DOHH2 (cell line): ENCODE measurements around the gene LRRC4C.

Experiments used
- H3F3A ChIP-seq: fragments of 200-600 bp; sonication (generic), shearing (Covaris generic); 2 replicates; pipeline ENCODE4 v1.6.0; 2016; ENCODE audit warnings: antibody characterized with exemption, mild to moderate bottlenecking; ENCODE audit not compliant: control insufficient read depth, insufficient read depth
- H3K27ac ChIP-seq: fragments of 200-600 bp; sonication (generic); 2 replicates; pipeline ENCODE4 v1.5.1; 2014; ENCODE audit warnings: low read depth, mild to moderate bottlenecking, low read length, moderate library complexity
- H3K27me3 ChIP-seq: fragments of 200-600 bp; sonication (generic); 2 replicates; pipeline ENCODE4 v1.6.1; 2014; ENCODE audit warnings: mild to moderate bottlenecking, low read length, mixed read lengths; ENCODE audit not compliant: control insufficient read depth
- H3K36me3 ChIP-seq: fragments of 200-600 bp; sonication (generic); 2 replicates; pipeline ENCODE4 v1.6.1; 2014; ENCODE audit warnings: mild to moderate bottlenecking, low read length, moderate library complexity, mixed read lengths; ENCODE audit not compliant: control insufficient read depth
- H3K4me1 ChIP-seq: fragments of 200-600 bp; sonication (generic); 2 replicates; pipeline ENCODE4 v1.6.1; 2014; ENCODE audit warnings: mild to moderate bottlenecking, low read length, mixed read lengths; ENCODE audit not compliant: control insufficient read depth
- H3K4me2 ChIP-seq: fragments of 200-600 bp; sonication (generic); 2 replicates; pipeline ENCODE4 v1.6.0; 2014; ENCODE audit warnings: mild to moderate bottlenecking, low read length, moderate library complexity
- H3K4me3 ChIP-seq: fragments of 200-600 bp; sonication (generic); 2 replicates; pipeline ENCODE4 v1.5.1; 2014; ENCODE audit warnings: mild to moderate bottlenecking, low read length, mixed read lengths
- H3K79me2 ChIP-seq: fragments of 200-600 bp; sonication (generic); 2 replicates; pipeline ENCODE4 v1.6.1; 2014; ENCODE audit warnings: mild to moderate bottlenecking, low read length, mixed read lengths; ENCODE audit not compliant: control insufficient read depth
- H3K9me2 ChIP-seq: fragments of 200-600 bp; sonication (generic); replicated peaks from 2 replicates; pipeline ENCODE4 v1.6.1; 2014; ENCODE audit warnings: mild to moderate bottlenecking, low read length, mixed read lengths; ENCODE audit not compliant: control insufficient read depth
- H3K9me3 ChIP-seq: fragments of 200-600 bp; sonication (generic); 2 replicates; pipeline ENCODE4 v1.6.1; 2014; ENCODE audit warnings: antibody characterized with exemption, low read length, mixed read lengths; ENCODE audit not compliant: control insufficient read depth, insufficient read depth
- H4K20me1 ChIP-seq: fragments of 200-600 bp; sonication (generic); 2 replicates; pipeline ENCODE4 v1.6.0; 2014; ENCODE audit warnings: low read depth, mild to moderate bottlenecking, antibody characterized with exemption, low read length, moderate library complexity; ENCODE audit not compliant: control insufficient read depth, insufficient read depth
- EZH2phosphoT487 ChIP-seq: fragments of 200-600 bp; sonication (generic); IDR thresholded peaks from 2 replicates; pipeline ENCODE4 v1.6.1; 2017; ENCODE audit warnings: borderline replicate concordance, mild to moderate bottlenecking, antibody characterized with exemption, low read length, moderate library complexity, mixed read lengths
- TF ChIP-seq, protein P1 (sequence below): fragments of 200-600 bp; sonication (generic); IDR thresholded peaks from one replicate; pipeline ENCODE4 v1.5.1; 2014; ENCODE audit warnings: antibody characterized with exemption, mild to moderate bottlenecking, low read depth, low read length; ENCODE audit not compliant: poor library complexity, severe bottlenecking

LRRC4C gene

DNA sequence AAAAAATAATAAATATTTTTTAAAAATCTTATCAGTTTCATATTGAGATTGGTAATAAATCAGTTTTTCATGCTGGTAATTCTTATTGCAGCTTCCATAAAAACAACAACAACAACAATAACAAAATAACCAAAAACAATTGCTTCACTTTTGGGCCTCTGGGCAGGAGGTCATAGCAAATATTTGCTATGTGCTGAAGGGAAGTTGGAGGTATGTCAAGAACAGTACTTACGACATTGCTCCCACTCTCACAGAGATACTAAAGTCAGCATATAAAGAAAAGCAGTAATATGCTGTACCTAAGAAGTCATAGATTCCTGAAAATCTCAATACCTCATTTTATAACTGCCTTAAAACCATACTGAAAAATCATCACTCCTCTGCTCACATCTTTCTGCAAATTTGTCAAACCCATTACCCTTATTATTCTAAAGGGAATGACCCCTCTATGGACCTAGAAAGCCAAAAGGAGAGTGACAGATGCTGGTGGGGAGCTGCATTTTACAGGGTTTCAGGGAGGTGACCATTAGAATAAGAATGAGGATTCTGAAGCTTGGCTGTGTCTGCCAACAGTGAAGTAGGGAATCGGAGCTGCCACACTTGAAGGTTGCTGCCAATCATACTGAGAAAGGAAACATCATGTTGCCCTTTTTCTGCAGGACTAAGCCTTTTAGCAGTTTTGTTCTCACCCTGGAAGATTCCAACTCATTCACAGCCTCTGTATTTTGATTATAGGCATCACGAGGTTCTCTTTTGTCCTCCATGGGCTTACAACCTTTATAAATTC is 742.9 kb downstream of the LRRC4C start:
- no peaks in the 10 kb centered on the region for H3K79me2 ChIP-seq
- no peaks in the 10 kb centered on the region for H3K9me3 ChIP-seq
- TF ChIP-seq, protein P1, sequence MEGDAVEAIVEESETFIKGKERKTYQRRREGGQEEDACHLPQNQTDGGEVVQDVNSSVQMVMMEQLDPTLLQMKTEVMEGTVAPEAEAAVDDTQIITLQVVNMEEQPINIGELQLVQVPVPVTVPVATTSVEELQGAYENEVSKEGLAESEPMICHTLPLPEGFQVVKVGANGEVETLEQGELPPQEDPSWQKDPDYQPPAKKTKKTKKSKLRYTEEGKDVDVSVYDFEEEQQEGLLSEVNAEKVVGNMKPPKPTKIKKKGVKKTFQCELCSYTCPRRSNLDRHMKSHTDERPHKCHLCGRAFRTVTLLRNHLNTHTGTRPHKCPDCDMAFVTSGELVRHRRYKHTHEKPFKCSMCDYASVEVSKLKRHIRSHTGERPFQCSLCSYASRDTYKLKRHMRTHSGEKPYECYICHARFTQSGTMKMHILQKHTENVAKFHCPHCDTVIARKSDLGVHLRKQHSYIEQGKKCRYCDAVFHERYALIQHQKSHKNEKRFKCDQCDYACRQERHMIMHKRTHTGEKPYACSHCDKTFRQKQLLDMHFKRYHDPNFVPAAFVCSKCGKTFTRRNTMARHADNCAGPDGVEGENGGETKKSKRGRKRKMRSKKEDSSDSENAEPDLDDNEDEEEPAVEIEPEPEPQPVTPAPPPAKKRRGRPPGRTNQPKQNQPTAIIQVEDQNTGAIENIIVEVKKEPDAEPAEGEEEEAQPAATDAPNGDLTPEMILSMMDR = no peak
- TF ChIP-seq EZH2phosphoT487 = no peak
- no peak overlapping the region for H3K4me2 ChIP-seq
- no peak overlapping the region for H3K4me3 ChIP-seq
- no peaks in the 10 kb centered on the region for H3F3A ChIP-seq
- H3K9me2 ChIP-seq = no peaks in the 10 kb centered on the region
- H3K27me3 ChIP-seq = no peaks in the 10 kb centered on the region
- H3K27ac ChIP-seq = no peak overlapping the region
- no peaks in the 10 kb centered on the region for H4K20me1 ChIP-seq
- no peaks in the 10 kb centered on the region for H3K36me3 ChIP-seq
- no peaks in the 10 kb centered on the region for H3K4me1 ChIP-seq

DNA sequence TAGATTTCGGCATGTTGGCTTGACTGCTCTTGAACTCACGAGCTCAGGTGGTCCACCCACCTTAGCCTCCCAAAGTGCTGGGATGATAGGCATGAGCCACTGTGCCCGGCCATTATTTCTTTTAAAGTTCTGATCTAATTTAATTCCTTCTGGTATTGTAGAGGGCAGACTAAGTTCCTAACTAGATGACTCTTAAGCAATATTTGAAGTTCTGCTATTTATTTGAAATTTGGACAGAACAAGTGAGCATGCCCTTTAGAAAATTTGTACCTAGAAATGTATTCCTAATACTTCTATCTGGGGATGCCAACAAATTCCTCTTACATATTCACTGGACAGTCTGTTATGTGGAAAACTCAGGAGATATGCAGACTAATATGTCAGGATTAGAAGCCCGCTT is 746.4 kb downstream of the LRRC4C start:
- no peaks in the 10 kb centered on the region for H3K27me3 ChIP-seq
- H3K36me3 ChIP-seq = no peaks in the 10 kb centered on the region
- no peak overlapping the region for H3K27ac ChIP-seq
- H3K4me3 ChIP-seq = no peak overlapping the region
- H3K4me1 ChIP-seq = no peaks in the 10 kb centered on the region
- H3F3A ChIP-seq = no peaks in the 10 kb centered on the region
- H3K9me3 ChIP-seq = no peaks in the 10 kb centered on the region
- TF ChIP-seq, protein P1 = no peak
- no peak for TF ChIP-seq EZH2phosphoT487
- no peak overlapping the region for H3K4me2 ChIP-seq
- H3K9me2 ChIP-seq = no peaks in the 10 kb centered on the region
- no peaks in the 10 kb centered on the region for H4K20me1 ChIP-seq
- no peaks in the 10 kb centered on the region for H3K79me2 ChIP-seq

DNA sequence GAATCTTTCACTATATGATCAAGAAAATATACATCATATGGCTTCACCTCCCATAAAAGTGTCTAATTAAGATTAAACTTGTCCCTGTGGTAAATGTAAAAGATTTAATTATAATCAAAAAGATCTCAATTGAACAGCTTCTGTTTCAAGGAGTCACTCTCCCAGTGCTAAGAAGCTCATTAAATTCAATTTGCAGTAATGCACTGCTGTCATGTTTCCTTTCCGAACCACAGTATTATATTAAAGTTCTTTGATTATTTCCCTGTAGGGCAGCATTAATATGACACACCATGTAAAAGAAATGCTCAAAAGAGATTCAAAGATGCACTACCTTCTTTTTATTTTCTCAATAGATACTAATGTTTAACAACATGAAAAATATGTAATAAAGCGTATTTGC is 758.4 kb downstream of the LRRC4C start:
- Histone ChIP-seq H3K4me1 (no peaks in the 10 kb centered on the region), H3K27ac (no peak overlapping the region), H3K4me2 (no peak overlapping the region), H3K9me3 (no peaks in the 10 kb centered on the region), H3K36me3 (no peaks in the 10 kb centered on the region), H4K20me1 (no peaks in the 10 kb centered on the region), H3K9me2 (no peaks in the 10 kb centered on the region), H3K27me3 (no peaks in the 10 kb centered on the region), H3F3A (no peaks in the 10 kb centered on the region), H3K79me2 (no peaks in the 10 kb centered on the region), H3K4me3 (no peak overlapping the region)
- TF ChIP-seq, protein P1 = no peak
- TF ChIP-seq EZH2phosphoT487 = no peak
